Body of pancreas (tissue), 4 donors: ENCODE data around the gene RAB20.

Experiments
- POLR2A ChIP-seq, 3 donors: fragments of 450-650 bp; IDR thresholded peaks; one replicate each; pipeline ENCODE4 v1.6.1; 2016; ENCODE audit warnings: antibody characterized with exemption in 3 of 3, mild to moderate bottlenecking in 2 of 3
- TF ChIP-seq, protein P1 (sequence below), 7 experiments: fragments of 450-650 bp in 4 of 7; fragments of 200-600 bp in 3 of 7; sonication (generic) in 3 of 7; IDR thresholded peaks; one replicate each; pipeline ENCODE4 v1.5.1; 2016 to 2019; ENCODE audit warnings: antibody characterized with exemption in 7 of 7

DNA sequence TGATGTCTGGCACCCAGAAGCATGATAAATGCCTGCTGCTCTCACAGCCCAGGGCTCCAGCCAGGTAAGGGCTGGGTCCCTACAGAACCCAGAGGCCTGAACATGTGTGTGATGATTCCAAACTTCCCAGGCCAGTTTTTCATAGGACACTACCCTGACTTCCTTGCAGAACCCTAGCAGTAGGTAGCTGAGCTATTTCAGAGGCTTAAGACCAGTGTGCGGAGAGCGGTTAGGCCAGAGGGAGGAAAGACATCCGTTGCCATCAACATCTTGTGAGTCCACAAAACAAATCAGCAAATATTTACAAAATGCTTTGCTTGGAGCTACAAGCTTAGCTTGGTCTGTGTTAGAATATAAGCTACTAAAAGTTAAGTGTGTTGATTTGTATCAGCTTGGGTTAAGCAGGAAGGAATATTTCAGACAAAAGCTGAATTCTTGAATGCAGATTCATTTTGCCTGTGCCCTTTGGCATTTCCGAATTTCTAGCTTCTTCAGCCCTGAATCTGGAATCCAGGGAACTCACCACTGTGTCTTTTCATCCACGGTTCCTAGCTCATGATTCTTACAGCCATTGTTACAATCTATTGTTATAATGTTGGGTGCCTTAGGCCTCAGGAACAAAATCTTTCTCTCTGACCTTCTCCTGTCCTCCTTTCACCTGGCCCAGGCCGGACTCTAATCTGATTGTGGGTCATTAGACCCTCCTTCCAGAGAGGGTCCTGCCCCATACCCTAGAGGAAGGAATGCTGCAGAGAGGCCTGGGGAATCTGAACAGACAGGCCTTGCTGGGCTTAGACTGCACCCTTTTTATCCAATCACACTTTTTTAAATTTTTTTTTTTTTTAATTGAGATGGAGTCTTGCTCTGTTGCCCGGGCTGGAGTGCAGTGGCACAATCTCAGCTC lies 12.4 kb downstream of the RAB20 start:
- TF ChIP-seq POLR2A (IDR thresholded peaks at IDR 0.05): no peak
- TF ChIP-seq, protein P1, sequence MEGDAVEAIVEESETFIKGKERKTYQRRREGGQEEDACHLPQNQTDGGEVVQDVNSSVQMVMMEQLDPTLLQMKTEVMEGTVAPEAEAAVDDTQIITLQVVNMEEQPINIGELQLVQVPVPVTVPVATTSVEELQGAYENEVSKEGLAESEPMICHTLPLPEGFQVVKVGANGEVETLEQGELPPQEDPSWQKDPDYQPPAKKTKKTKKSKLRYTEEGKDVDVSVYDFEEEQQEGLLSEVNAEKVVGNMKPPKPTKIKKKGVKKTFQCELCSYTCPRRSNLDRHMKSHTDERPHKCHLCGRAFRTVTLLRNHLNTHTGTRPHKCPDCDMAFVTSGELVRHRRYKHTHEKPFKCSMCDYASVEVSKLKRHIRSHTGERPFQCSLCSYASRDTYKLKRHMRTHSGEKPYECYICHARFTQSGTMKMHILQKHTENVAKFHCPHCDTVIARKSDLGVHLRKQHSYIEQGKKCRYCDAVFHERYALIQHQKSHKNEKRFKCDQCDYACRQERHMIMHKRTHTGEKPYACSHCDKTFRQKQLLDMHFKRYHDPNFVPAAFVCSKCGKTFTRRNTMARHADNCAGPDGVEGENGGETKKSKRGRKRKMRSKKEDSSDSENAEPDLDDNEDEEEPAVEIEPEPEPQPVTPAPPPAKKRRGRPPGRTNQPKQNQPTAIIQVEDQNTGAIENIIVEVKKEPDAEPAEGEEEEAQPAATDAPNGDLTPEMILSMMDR (IDR thresholded peaks at IDR 0.05): no peak
